ENCODE results near the gene GPR32. TPM values are rescaled to one million over a fixed set of nuclear protein-coding genes. Genes with fewer than 3 reads are reported as not detected.
"Not testable (repeated sequence)": the region's sequence is repeated elsewhere in the genome, so short reads cannot be mapped to it uniquely, and the experiment has no call there.

The GPR32 gene
- total and polyA plus RNA-seq, 3 donors from 2014 or later = not detected

DNA sequence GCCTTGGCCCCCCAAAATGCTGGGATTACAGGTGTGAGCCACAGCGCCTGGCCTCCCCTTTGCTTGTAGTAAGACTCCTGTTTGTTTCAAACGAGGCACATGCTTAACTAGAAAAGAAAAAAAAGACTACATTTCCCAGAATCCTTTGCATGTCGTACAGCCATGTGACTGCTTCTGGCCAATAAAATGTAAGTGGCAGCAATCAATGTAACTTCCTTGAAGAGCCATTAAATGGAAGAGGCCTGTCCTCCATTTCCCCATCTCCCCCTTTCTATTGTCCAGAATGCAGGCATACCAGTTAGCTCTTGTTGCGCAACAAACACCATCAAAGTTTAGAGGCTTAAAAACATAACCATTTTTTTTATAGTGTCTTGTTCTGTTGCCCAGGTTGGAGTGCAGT, 10.4 kb upstream of the GPR32 start:
- WGBS, 2 donors = 50 to 68% methylated on average over 4 of the region's 4 CpGs
- no peaks in the 10 kb centered on the region for H3K27me3 ChIP-seq
- H3K4me3 ChIP-seq = no peak overlapping the region
- intact Hi-C loops (cut with DNase I; ENCODE audit: low total_unique reads) = loop anchor here (5.0 kb wide), 1 partner anchor 408 kb away; no protein-coding TSS in a partner anchor
- no peaks in the 10 kb centered on the region for H3K4me1 ChIP-seq
- H3K9me3 ChIP-seq = no peaks in the 10 kb centered on the region
- no peak overlapping the region for H3K27ac ChIP-seq
- no peak for DNase-seq
- H3K36me3 ChIP-seq (ENCODE audit: low read depth, missing control alignments) = no peaks in the 10 kb centered on the region
- no peak for TF ChIP-seq POLR2A (IDR thresholded peaks at IDR 0.05)
- TF ChIP-seq, protein P1, sequence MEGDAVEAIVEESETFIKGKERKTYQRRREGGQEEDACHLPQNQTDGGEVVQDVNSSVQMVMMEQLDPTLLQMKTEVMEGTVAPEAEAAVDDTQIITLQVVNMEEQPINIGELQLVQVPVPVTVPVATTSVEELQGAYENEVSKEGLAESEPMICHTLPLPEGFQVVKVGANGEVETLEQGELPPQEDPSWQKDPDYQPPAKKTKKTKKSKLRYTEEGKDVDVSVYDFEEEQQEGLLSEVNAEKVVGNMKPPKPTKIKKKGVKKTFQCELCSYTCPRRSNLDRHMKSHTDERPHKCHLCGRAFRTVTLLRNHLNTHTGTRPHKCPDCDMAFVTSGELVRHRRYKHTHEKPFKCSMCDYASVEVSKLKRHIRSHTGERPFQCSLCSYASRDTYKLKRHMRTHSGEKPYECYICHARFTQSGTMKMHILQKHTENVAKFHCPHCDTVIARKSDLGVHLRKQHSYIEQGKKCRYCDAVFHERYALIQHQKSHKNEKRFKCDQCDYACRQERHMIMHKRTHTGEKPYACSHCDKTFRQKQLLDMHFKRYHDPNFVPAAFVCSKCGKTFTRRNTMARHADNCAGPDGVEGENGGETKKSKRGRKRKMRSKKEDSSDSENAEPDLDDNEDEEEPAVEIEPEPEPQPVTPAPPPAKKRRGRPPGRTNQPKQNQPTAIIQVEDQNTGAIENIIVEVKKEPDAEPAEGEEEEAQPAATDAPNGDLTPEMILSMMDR (IDR thresholded peaks at IDR 0.05) = no peak

DNA sequence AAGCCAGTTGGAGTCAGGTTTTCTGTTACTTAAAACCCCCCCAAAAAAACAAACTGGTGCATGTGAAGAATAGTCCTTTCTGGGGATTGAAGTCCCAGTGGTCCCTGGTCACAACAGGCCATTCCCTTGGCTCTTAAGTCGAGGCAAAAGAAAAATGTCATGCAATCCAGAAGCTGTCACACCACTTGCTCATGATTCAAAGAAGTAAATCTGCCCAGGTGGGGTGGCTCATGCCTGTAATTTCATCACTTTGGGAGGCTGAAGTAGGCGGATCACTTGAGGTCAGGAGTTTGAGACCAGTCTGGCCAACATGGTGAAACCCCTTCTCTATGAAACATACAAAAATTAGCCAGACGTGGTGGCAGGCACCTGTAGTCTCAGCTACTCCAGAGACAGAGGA, 8.8 kb upstream of the GPR32 start:
- not testable (repeated sequence) for H3K27me3 ChIP-seq; DNase-seq; H3K4me3 ChIP-seq; H3K9me3 ChIP-seq; H3K36me3 ChIP-seq (ENCODE audit: low read depth, missing control alignments); H3K4me1 ChIP-seq; H3K27ac ChIP-seq
- intact Hi-C loops (cut with DNase I; ENCODE audit: low total_unique reads) = loop anchor here (5.0 kb wide), 1 partner anchor 409 kb away; no protein-coding TSS in a partner anchor
- 65 to 74% methylated on average over 2 to 3 of the region's 3 CpGs for WGBS, 2 donors

DNA sequence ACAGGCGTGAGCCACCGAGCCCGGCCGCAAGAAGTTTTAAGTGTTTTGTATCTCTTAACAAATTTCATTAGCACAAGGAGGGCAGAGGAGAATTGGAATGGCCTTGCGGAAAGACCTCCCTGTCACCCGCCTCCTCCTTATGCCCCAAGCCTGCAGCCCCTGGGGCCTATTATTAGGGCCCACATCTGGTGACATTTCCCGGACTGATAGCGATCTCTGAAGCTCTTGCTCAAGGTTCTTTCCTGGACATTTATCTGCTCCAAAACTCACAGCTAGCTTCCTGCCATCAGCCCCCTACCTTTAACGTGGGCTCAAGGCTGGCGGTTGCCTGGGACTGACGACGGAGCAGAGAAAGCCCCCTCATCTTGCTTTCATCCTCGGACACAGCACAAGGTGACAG, 6.7 kb upstream of the GPR32 start:
- intact Hi-C loops (cut with DNase I; ENCODE audit: low total_unique reads) = loop anchor here (5.0 kb wide), 1 partner anchor 411 kb away; no protein-coding TSS in a partner anchor
- not testable (repeated sequence) for H3K9me3 ChIP-seq; H3K36me3 ChIP-seq (ENCODE audit: low read depth, missing control alignments); H3K4me1 ChIP-seq; H3K27me3 ChIP-seq; DNase-seq; H3K4me3 ChIP-seq; H3K27ac ChIP-seq
- WGBS, 2 donors = 75 to 78% methylated on average over 3 to 13 of the region's 13 CpGs

DNA sequence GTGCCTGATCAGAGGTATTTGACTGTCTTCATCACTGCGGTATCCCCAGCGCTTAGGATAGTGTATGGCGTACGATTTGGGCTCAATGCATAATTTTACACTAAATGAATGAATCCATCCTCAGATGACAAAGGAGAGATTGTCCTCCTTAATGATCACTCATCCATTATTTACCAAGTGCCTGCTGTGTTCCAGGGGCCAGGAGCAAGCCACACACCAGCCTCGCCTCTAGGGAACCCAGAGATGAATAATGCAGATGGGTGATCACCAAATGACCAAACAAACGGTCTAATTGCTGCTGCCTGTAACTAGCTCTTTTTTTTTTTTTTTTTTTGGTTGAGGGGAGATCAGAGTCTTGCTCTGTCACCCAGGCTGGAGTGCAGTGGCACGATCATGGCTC, 5.9 kb upstream of the GPR32 start:
- intact Hi-C loops (cut with DNase I; ENCODE audit: low total_unique reads) = loop anchor here (5.0 kb wide), 1 partner anchor 412 kb away; no protein-coding TSS in a partner anchor
- H3K9me3 ChIP-seq = no peaks in the 10 kb centered on the region
- no peaks in the 10 kb centered on the region for H3K27me3 ChIP-seq
- no peaks in the 10 kb centered on the region for H3K36me3 ChIP-seq (ENCODE audit: low read depth, missing control alignments)
- no peak for DNase-seq
- TF ChIP-seq, protein P1 (IDR thresholded peaks at IDR 0.05) = no peak
- no peak for TF ChIP-seq POLR2A (IDR thresholded peaks at IDR 0.05)
- no peaks in the 10 kb centered on the region for H3K4me1 ChIP-seq
- 70 to 78% methylated on average over 7 of the region's 7 CpGs for WGBS, 2 donors
- H3K4me3 ChIP-seq = no peak overlapping the region
- no peak overlapping the region for H3K27ac ChIP-seq

GRCh38 chr19:50766746-50767145, 3.5 kb upstream of the GPR32 start:
- H3K4me3 ChIP-seq; H3K36me3 ChIP-seq (ENCODE audit: low read depth, missing control alignments); DNase-seq; intact Hi-C loops (cut with DNase I; ENCODE audit: low total_unique reads); H3K27ac ChIP-seq; H3K9me3 ChIP-seq; H3K27me3 ChIP-seq; H3K4me1 ChIP-seq: not testable (repeated sequence)
- 73 to 74% methylated on average over 12 of the region's 12 CpGs for WGBS, 2 donors

DNA sequence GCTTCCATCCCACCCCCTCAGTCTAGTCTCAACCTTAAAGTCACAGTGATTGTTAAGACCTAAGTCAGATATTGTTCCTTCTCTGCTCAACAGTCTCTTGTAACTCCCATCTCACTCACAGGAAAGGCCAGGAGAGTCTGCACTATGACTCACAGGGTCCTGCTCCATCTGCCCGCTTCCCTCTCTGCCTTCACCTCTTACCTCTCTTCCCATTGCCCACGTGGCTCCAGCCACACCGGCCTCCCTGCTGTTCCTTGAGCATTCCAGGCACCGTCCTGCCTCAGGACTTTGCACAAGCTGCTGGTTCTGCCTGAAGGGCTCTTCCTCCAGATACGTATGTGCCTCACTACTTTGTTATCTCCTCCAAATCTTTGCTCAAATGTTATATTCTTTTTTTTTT, 3.0 kb upstream of the GPR32 start:
- H3K36me3 ChIP-seq (ENCODE audit: low read depth, missing control alignments); intact Hi-C loops (cut with DNase I; ENCODE audit: low total_unique reads); H3K27ac ChIP-seq; H3K27me3 ChIP-seq; DNase-seq; H3K4me1 ChIP-seq; H3K9me3 ChIP-seq; H3K4me3 ChIP-seq: not testable (repeated sequence)
- 53 to 57% methylated on average over 5 of the region's 5 CpGs for WGBS, 2 donors

DNA sequence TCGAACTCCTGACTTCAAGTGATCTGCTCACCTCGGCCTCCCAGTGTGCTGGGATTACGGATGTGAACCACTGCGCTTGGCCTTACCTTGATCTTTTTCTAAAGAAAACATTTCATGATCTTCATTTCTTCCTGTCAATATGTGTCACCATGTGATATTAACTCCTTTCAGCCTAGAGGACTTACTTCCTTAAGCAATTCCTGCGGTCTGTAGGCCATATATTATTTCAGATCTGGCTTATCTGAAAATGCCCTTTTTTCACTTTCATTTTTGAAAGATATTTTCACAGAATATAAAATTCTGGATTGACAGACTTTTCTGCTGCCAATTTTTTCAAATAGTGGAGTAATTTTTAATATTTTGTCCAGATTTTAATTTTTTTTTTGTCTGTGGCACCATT, 2.0 kb upstream of the GPR32 start:
- no peaks in the 10 kb centered on the region for H3K9me3 ChIP-seq
- WGBS, 2 donors = 76 to 77% methylated on average over 5 of the region's 5 CpGs
- H3K27me3 ChIP-seq = no peaks in the 10 kb centered on the region

More for the DNA sequence above, 2.0 kb upstream of the GPR32 start:
- no peak overlapping the region for H3K27ac ChIP-seq
- H3K36me3 ChIP-seq (ENCODE audit: low read depth, missing control alignments) = no peaks in the 10 kb centered on the region
- H3K4me3 ChIP-seq = no peak overlapping the region
- intact Hi-C loops (cut with DNase I; ENCODE audit: low total_unique reads) = no loop called here
- H3K4me1 ChIP-seq = no peaks in the 10 kb centered on the region
- DNase-seq = no peak
- TF ChIP-seq, protein P1 (IDR thresholded peaks at IDR 0.05) = no peak
- no peak for TF ChIP-seq POLR2A (IDR thresholded peaks at IDR 0.05)

Measured in testis (tissue), 3 donors.